Endodermal cell (in vitro differentiated cells): Measurements from ENCODE around the gene WAPL. TPM values are rescaled to one million over a fixed set of nuclear protein-coding genes. Genes with fewer than 3 reads are reported as not detected.

Experiments
- DNase-seq: peaks from one replicate; pipeline ENCODE4 v3.0.0-alpha.2; 2017
- H3K27ac ChIP-seq: 2 replicates; pipeline ENCODE4 v1.5.1; 2013; ENCODE audit warnings: mild to moderate bottlenecking, low read depth, low read length, moderate library complexity
- H3K27me3 ChIP-seq: 2 replicates; pipeline ENCODE4 v1.6.1; 2013; ENCODE audit warnings: mild to moderate bottlenecking, low read length, moderate library complexity; ENCODE audit not compliant: insufficient read depth, control insufficient read depth, poor library complexity, severe bottlenecking
- H3K36me3 ChIP-seq: 2 replicates; pipeline ENCODE4 v1.7.0; 2013; ENCODE audit warnings: mild to moderate bottlenecking, low read length, moderate library complexity; ENCODE audit not compliant: control insufficient read depth, insufficient read depth
- H3K4me1 ChIP-seq: one replicate; pipeline ENCODE4 v1.7.0; 2013; ENCODE audit warnings: low read length; ENCODE audit not compliant: control insufficient read depth, insufficient read depth
- H3K4me3 ChIP-seq: 2 replicates; pipeline ENCODE4 v1.5.1; 2013; ENCODE audit warnings: mild to moderate bottlenecking, low read length, moderate library complexity
- H3K9ac ChIP-seq: 2 replicates; pipeline ENCODE4 v1.6.1; 2013; ENCODE audit warnings: mild to moderate bottlenecking, low read length, moderate library complexity; ENCODE audit not compliant: poor library complexity, severe bottlenecking; ENCODE audit errors: extremely low read depth
- H3K9me3 ChIP-seq: 2 replicates; pipeline ENCODE4 v1.6.1; 2013; ENCODE audit warnings: mild to moderate bottlenecking, low read length, moderate library complexity; ENCODE audit not compliant: control insufficient read depth
- H3K27ac Mint-ChIP-seq: 2 replicates; pipeline ENCODE4 v1.8.0; 2020; ENCODE audit warnings: mixed read lengths
- H3K27me3 Mint-ChIP-seq: 2 replicates; pipeline ENCODE4 v1.8.0; 2021; ENCODE audit warnings: mild to moderate bottlenecking, mixed read lengths; ENCODE audit not compliant: insufficient read depth
- H3K36me3 Mint-ChIP-seq: 2 replicates; pipeline ENCODE4 v1.8.0; 2020; ENCODE audit warnings: low read depth, mixed read lengths
- H3K4me1 Mint-ChIP-seq: 2 replicates; pipeline ENCODE4 v1.8.0; 2020; ENCODE audit warnings: mixed read lengths
- H3K4me3 Mint-ChIP-seq: 2 replicates; pipeline ENCODE4 v1.8.0; 2020; ENCODE audit warnings: mild to moderate bottlenecking, moderate library complexity, mixed read lengths
- H3K9me3 Mint-ChIP-seq: 2 replicates; pipeline ENCODE4 v1.8.0; 2020; ENCODE audit warnings: mild to moderate bottlenecking, mixed read lengths
- WGBS, 2 experiments: methylation state at CpG; one replicate each; pipeline versions ENCODE4 v1.1.5 to v1.1.7; 2013; ENCODE audit warnings: missing lambda C conversion rate in 2 of 2, mixed read lengths in 1 of 2; ENCODE audit not compliant: insufficient coverage in 1 of 2, insufficient read length in 1 of 2; 5-methylcytosine and 5-hydroxymethylcytosine counted together
- total RNA-seq, 2 donors: library from RNA; stranded (reverse); fragmentation: NEBNext Ultra II Directional in 1 of 2; extraction: Animal tissue kit (Norgen Biotek cat#: 25700) in 1 of 2; gene quantifications; 2 replicates in 1 of 2; 3 replicates in 1 of 2; pipeline ENCODE4 v1.2.1, GENCODE V29; 2021
- TF ChIP-seq, protein P1 (sequence below): fragments of 200-600 bp; sonication (generic); conservative IDR thresholded peaks from 2 replicates; pipeline ENCODE4 v1.5.0; 2021; ENCODE audit warnings: antibody characterized with exemption, mild to moderate bottlenecking

WAPL gene
- total RNA-seq, 2 donors from 2014 or later, result 48.0 to 54.1 TPM

DNA sequence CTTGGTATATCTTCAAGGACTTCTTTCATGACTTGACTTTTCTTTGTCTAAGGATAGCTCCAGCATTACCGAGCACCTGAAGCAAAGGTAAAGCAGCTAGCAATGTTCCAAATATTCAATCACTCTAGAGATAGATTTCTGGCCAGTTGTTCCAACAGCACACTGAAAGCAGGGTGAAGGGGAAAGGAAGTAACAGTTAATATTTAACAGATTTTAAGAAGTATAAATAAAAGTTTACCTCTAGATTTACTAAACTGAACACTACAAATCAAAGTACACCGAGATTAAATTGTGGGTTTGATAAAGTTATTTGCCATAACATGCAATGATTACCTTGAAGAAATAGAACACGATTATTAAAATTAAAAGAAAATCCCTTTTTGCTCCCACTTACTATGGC, 84.1 kb downstream of the WAPL start:
- Histone ChIP-seq H3K4me1 (no peaks in the 10 kb centered on the region), H3K9me3 (no peaks in the 10 kb centered on the region), H3K4me3 (no peak overlapping the region), H3K27me3 (no peaks in the 10 kb centered on the region), H3K27ac (no peak overlapping the region), H3K9ac (no peak overlapping the region), H3K36me3 (peaks cover 73% of the 10 kb centered on the region)
- Mint-ChIP-seq H3K27ac (peak overlapping the region; percentile 61), H3K27me3 (no peaks in the 10 kb centered on the region), H3K4me1 (peaks cover 30% of the 10 kb centered on the region), H3K9me3 (no peaks in the 10 kb centered on the region), H3K36me3 (peaks cover 59% of the 10 kb centered on the region), H3K4me3 (no peak overlapping the region)
- no peak for DNase-seq
- TF ChIP-seq, protein P1, sequence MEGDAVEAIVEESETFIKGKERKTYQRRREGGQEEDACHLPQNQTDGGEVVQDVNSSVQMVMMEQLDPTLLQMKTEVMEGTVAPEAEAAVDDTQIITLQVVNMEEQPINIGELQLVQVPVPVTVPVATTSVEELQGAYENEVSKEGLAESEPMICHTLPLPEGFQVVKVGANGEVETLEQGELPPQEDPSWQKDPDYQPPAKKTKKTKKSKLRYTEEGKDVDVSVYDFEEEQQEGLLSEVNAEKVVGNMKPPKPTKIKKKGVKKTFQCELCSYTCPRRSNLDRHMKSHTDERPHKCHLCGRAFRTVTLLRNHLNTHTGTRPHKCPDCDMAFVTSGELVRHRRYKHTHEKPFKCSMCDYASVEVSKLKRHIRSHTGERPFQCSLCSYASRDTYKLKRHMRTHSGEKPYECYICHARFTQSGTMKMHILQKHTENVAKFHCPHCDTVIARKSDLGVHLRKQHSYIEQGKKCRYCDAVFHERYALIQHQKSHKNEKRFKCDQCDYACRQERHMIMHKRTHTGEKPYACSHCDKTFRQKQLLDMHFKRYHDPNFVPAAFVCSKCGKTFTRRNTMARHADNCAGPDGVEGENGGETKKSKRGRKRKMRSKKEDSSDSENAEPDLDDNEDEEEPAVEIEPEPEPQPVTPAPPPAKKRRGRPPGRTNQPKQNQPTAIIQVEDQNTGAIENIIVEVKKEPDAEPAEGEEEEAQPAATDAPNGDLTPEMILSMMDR, result no peak
- WGBS, 2 experiments, result 88 to 100% methylated on average over 1 of the region's 3 CpGs

DNA sequence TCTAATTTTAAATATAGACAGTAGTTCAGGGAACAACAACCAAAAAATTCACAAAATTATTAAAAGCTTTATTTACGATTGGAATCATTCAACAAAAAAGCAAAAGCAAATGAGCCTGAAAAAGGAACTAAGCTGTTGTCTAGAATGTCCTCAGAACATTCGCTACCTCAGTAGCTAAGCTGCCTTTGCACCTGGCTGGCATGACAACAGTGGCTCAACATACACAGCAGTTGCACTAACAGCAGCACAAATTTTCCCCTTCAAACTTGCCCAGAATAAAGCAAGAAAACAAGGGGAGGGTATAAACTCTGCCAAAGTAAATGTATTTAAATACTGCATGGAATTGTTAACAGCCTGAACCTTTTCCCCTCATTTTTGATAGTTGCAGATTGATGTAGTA, 84.6 kb downstream of the WAPL start:
- Mint-ChIP-seq H3K27ac (peak overlapping the region; percentile 61), H3K27me3 (no peaks in the 10 kb centered on the region), H3K4me3 (no peak overlapping the region), H3K36me3 (peaks cover 55% of the 10 kb centered on the region), H3K9me3 (no peaks in the 10 kb centered on the region), H3K4me1 (peaks cover 30% of the 10 kb centered on the region)
- no peak overlapping the region for H3K9ac ChIP-seq
- H3K27ac ChIP-seq, result no peak overlapping the region
- TF ChIP-seq, protein P1, result no peak
- no peak for DNase-seq
- WGBS, 2 experiments, result 90 to 100% methylated on average over 2 of the region's 2 CpGs
- H3K4me3 ChIP-seq, result no peak overlapping the region
- H3K27me3 ChIP-seq, result no peaks in the 10 kb centered on the region
- no peaks in the 10 kb centered on the region for H3K9me3 ChIP-seq
- peaks cover 68% of the 10 kb centered on the region for H3K36me3 ChIP-seq
- H3K4me1 ChIP-seq, result no peaks in the 10 kb centered on the region

DNA sequence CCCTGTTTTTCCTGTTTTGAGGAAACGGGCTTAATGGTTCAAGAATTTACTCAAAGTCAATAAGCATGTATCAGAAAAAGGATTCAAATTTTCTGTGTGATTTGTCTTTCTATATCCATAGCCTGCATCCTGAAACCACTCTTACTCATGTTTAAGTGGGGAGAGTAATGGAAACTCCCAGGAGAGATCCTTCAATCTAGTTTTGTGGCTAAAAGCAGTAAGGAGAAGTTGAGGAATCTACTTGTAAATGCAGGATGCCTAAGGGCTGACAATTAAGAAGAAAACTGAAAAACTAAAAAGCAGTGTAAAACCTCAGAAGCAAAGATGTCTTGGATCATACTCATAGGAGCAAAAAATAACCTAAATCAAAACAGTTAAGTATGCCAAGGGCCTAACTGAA, 86.9 kb downstream of the WAPL start:
- Histone ChIP-seq H3K36me3 (peaks cover 48% of the 10 kb centered on the region), H3K27ac (no peak overlapping the region), H3K4me3 (no peak overlapping the region), H3K9ac (no peak overlapping the region), H3K9me3 (no peaks in the 10 kb centered on the region), H3K27me3 (no peaks in the 10 kb centered on the region), H3K4me1 (no peaks in the 10 kb centered on the region)
- Mint-ChIP-seq H3K4me1 (peaks cover 19% of the 10 kb centered on the region), H3K9me3 (no peaks in the 10 kb centered on the region), H3K27me3 (no peaks in the 10 kb centered on the region), H3K4me3 (no peak overlapping the region), H3K27ac (no peak overlapping the region), H3K36me3 (peaks cover 34% of the 10 kb centered on the region)
- WGBS, 2 experiments, result 88% methylated on average over 1 of the region's 1 CpG; no CpG with 5 or more reads in 1 of the 2 experiments
- no peak for DNase-seq
- TF ChIP-seq, protein P1, result no peak
